GM12891 (cell line): ENCODE measurements around the gene ELFN1.

Source experiments
- PAX5 ChIP-seq: IDR thresholded peaks from 2 replicates; pipeline ENCODE4 v1.6.1; 2011; ENCODE audit warnings: low read length, moderate library complexity, mild to moderate bottlenecking; ENCODE audit not compliant: insufficient read depth, severe bottlenecking
- POLR2A ChIP-seq: IDR thresholded peaks from 2 replicates; pipeline ENCODE4 v1.6.1; 2011; ENCODE audit warnings: low read depth, low read length, control low read depth
- POLR2AphosphoS5 ChIP-seq: IDR thresholded peaks from 2 replicates; pipeline ENCODE4 v1.6.1; 2011; ENCODE audit warnings: low read depth, low read length, control low read depth
- SPI1 ChIP-seq: IDR thresholded peaks from 2 replicates; pipeline ENCODE4 v1.6.1; 2011; ENCODE audit warnings: low read depth, low read length, control low read depth

GRCh38 chr7:1679966-1680730 lies 10.1 kb downstream of the ELFN1 start:
- TF ChIP-seq POLR2A (no peak), PAX5 (no peak), POLR2AphosphoS5 (no peak), SPI1 (no peak)
